ENCODE results near the gene CRHR1. TPM values are rescaled to one million over a fixed set of nuclear protein-coding genes. Genes with fewer than 3 reads are reported as not detected.

The CRHR1 gene
- total RNA-seq, 1 experiment from 2014 or later: not detected

GRCh38 chr17:45841186-45841585 lies 57.1 kb downstream of the CRHR1 start:
- CTCF ChIA-PET: interaction anchor here (0.7 kb wide), 1 partner anchor 176 kb away, joined by 6 read pairs; no protein-coding TSS in a partner anchor
- no peak overlapping the region for H2AFZ ChIP-seq
- H3K79me2 ChIP-seq (ENCODE audit: low read depth): no peaks in the 10 kb centered on the region
- intact Hi-C loops (cut with micrococcal nuclease; ENCODE audit: unreplicated experiment): no loop called here
- H3K4me1 ChIP-seq (replicated peaks; ENCODE audit: insufficient read depth): no peaks in the 10 kb centered on the region
- BruUV-seq (replicated peaks): no TSS peak
- H4K20me1 ChIP-seq (ENCODE audit: insufficient read depth): no peaks in the 10 kb centered on the region
- H3F3A ChIP-seq (ENCODE audit: insufficient read depth, low read depth): no peaks in the 10 kb centered on the region
- no peak for TF ChIP-seq CTCF (conservative IDR thresholded peaks at IDR 0.05)
- no peak for TF ChIP-seq EZH2 (IDR thresholded peaks at IDR 0.05; ENCODE audit: low read depth)
- no peaks in the 10 kb centered on the region for H3K36me3 ChIP-seq (ENCODE audit: low read depth)
- DNase-seq: no peak
- no peak overlapping the region for H3K4me3 ChIP-seq
- H3K9me2 ChIP-seq (ENCODE audit: insufficient read depth): no peaks in the 10 kb centered on the region
- H3K4me2 ChIP-seq: no peak overlapping the region
- no peak overlapping the region for H3K27ac ChIP-seq
- POLR2A ChIA-PET (ENCODE audit: unreplicated experiment): no interaction called here
- no peaks in the 10 kb centered on the region for H3K9me3 ChIP-seq (ENCODE audit: insufficient read depth, low read depth)
- peaks cover 87% of the 10 kb centered on the region for H3K27me3 ChIP-seq (ENCODE audit: insufficient read depth, low read depth)

- no TSS peak for BruUV-seq (replicated peaks)
- ChIA-PET POLR2A (ENCODE audit: unreplicated experiment) (no interaction called here), CTCF (interaction anchor here (0.7 kb wide), 1 partner anchor 176 kb away, joined by 6 read pairs; no protein-coding TSS in a partner anchor)
- Histone ChIP-seq H3K4me1 (replicated peaks; ENCODE audit: insufficient read depth) (no peaks in the 10 kb centered on the region), H4K20me1 (ENCODE audit: insufficient read depth) (no peaks in the 10 kb centered on the region), H2AFZ (no peak overlapping the region), H3K4me2 (no peak overlapping the region), H3K4me3 (no peak overlapping the region), H3F3A (ENCODE audit: insufficient read depth, low read depth) (no peaks in the 10 kb centered on the region), H3K36me3 (ENCODE audit: low read depth) (no peaks in the 10 kb centered on the region), H3K27ac (no peak overlapping the region), H3K27me3 (ENCODE audit: insufficient read depth, low read depth) (peaks cover 87% of the 10 kb centered on the region), H3K9me3 (ENCODE audit: insufficient read depth, low read depth) (no peaks in the 10 kb centered on the region), H3K79me2 (ENCODE audit: low read depth) (no peaks in the 10 kb centered on the region), H3K9me2 (ENCODE audit: insufficient read depth) (no peaks in the 10 kb centered on the region)
- TF ChIP-seq EZH2 (IDR thresholded peaks at IDR 0.05; ENCODE audit: low read depth) (no peak), CTCF (conservative IDR thresholded peaks at IDR 0.05) (no peak)
- DNase-seq: peak in 1 of 2 experiments; percentile 69
- intact Hi-C loops (cut with micrococcal nuclease; ENCODE audit: unreplicated experiment): no loop called here
Observed at GRCh38 chr17:45841883-45842525, 57.9 kb downstream of the CRHR1 start.

- DNase-seq: no peak
- Histone ChIP-seq H3K4me1 (replicated peaks; ENCODE audit: insufficient read depth) (no peaks in the 10 kb centered on the region), H3K79me2 (ENCODE audit: low read depth) (no peaks in the 10 kb centered on the region), H3K27ac (no peak overlapping the region), H3K9me2 (ENCODE audit: insufficient read depth) (no peaks in the 10 kb centered on the region), H2AFZ (no peak overlapping the region), H4K20me1 (ENCODE audit: insufficient read depth) (no peaks in the 10 kb centered on the region), H3F3A (ENCODE audit: insufficient read depth, low read depth) (no peaks in the 10 kb centered on the region), H3K4me3 (no peak overlapping the region), H3K36me3 (ENCODE audit: low read depth) (no peaks in the 10 kb centered on the region), H3K27me3 (ENCODE audit: insufficient read depth, low read depth) (peaks cover 88% of the 10 kb centered on the region), H3K9me3 (ENCODE audit: insufficient read depth, low read depth) (no peaks in the 10 kb centered on the region), H3K4me2 (no peak overlapping the region)
- TF ChIP-seq CTCF (conservative IDR thresholded peaks at IDR 0.05) (no peak), EZH2 (IDR thresholded peaks at IDR 0.05; ENCODE audit: low read depth) (no peak)
- ChIA-PET POLR2A (ENCODE audit: unreplicated experiment) (no interaction called here), CTCF (no interaction called here)
- no TSS peak for BruUV-seq (replicated peaks)
- intact Hi-C loops (cut with micrococcal nuclease; ENCODE audit: unreplicated experiment): no loop called here
Observed at GRCh38 chr17:45843722-45844121, 59.6 kb downstream of the CRHR1 start.
